Endodermal cell (in vitro differentiated cells): ENCODE data around the gene HADHB. TPM values are rescaled to one million over a fixed set of nuclear protein-coding genes. Genes with fewer than 3 reads are reported as not detected.
"Not testable (repeated sequence)": the region's sequence is repeated elsewhere in the genome, so short reads cannot be mapped to it uniquely, and the experiment has no call there.

ENCODE experiments used
- DNase-seq: peaks from one replicate; pipeline ENCODE4 v3.0.0-alpha.2; 2017
- H3K27ac ChIP-seq: 2 replicates; pipeline ENCODE4 v1.5.1; 2013; ENCODE audit warnings: mild to moderate bottlenecking, low read depth, low read length, moderate library complexity
- H3K27me3 ChIP-seq: 2 replicates; pipeline ENCODE4 v1.6.1; 2013; ENCODE audit warnings: mild to moderate bottlenecking, low read length, moderate library complexity; ENCODE audit not compliant: insufficient read depth, control insufficient read depth, poor library complexity, severe bottlenecking
- H3K36me3 ChIP-seq: 2 replicates; pipeline ENCODE4 v1.7.0; 2013; ENCODE audit warnings: mild to moderate bottlenecking, low read length, moderate library complexity; ENCODE audit not compliant: control insufficient read depth, insufficient read depth
- H3K4me1 ChIP-seq: one replicate; pipeline ENCODE4 v1.7.0; 2013; ENCODE audit warnings: low read length; ENCODE audit not compliant: control insufficient read depth, insufficient read depth
- H3K4me3 ChIP-seq: 2 replicates; pipeline ENCODE4 v1.5.1; 2013; ENCODE audit warnings: mild to moderate bottlenecking, low read length, moderate library complexity
- H3K9ac ChIP-seq: 2 replicates; pipeline ENCODE4 v1.6.1; 2013; ENCODE audit warnings: mild to moderate bottlenecking, low read length, moderate library complexity; ENCODE audit not compliant: poor library complexity, severe bottlenecking; ENCODE audit errors: extremely low read depth
- H3K9me3 ChIP-seq: 2 replicates; pipeline ENCODE4 v1.6.1; 2013; ENCODE audit warnings: mild to moderate bottlenecking, low read length, moderate library complexity; ENCODE audit not compliant: control insufficient read depth
- H3K27ac Mint-ChIP-seq: 2 replicates; pipeline ENCODE4 v1.8.0; 2020; ENCODE audit warnings: mixed read lengths
- H3K27me3 Mint-ChIP-seq: 2 replicates; pipeline ENCODE4 v1.8.0; 2021; ENCODE audit warnings: mild to moderate bottlenecking, mixed read lengths; ENCODE audit not compliant: insufficient read depth
- H3K36me3 Mint-ChIP-seq: 2 replicates; pipeline ENCODE4 v1.8.0; 2020; ENCODE audit warnings: low read depth, mixed read lengths
- H3K4me1 Mint-ChIP-seq: 2 replicates; pipeline ENCODE4 v1.8.0; 2020; ENCODE audit warnings: mixed read lengths
- H3K4me3 Mint-ChIP-seq: 2 replicates; pipeline ENCODE4 v1.8.0; 2020; ENCODE audit warnings: mild to moderate bottlenecking, moderate library complexity, mixed read lengths
- H3K9me3 Mint-ChIP-seq: 2 replicates; pipeline ENCODE4 v1.8.0; 2020; ENCODE audit warnings: mild to moderate bottlenecking, mixed read lengths
- CTCF ChIP-seq: fragments of 200-600 bp; sonication (generic); conservative IDR thresholded peaks from 2 replicates; pipeline ENCODE4 v1.5.0; 2021; ENCODE audit warnings: antibody characterized with exemption, mild to moderate bottlenecking
- WGBS, 2 experiments: methylation state at CpG; one replicate each; pipeline versions ENCODE4 v1.1.5 to v1.1.7; 2013; ENCODE audit warnings: missing lambda C conversion rate in 2 of 2, mixed read lengths in 1 of 2; ENCODE audit not compliant: insufficient coverage in 1 of 2, insufficient read length in 1 of 2; 5-methylcytosine and 5-hydroxymethylcytosine counted together
- total RNA-seq, 2 donors: library from RNA; stranded (reverse); fragmentation: NEBNext Ultra II Directional in 1 of 2; extraction: Animal tissue kit (Norgen Biotek cat#: 25700) in 1 of 2; gene quantifications; 2 replicates in 1 of 2; 3 replicates in 1 of 2; pipeline ENCODE4 v1.2.1, GENCODE V29; 2021

The HADHB gene
- total RNA-seq, 2 donors from 2014 or later: 37.8 to 41.0 TPM

DNA sequence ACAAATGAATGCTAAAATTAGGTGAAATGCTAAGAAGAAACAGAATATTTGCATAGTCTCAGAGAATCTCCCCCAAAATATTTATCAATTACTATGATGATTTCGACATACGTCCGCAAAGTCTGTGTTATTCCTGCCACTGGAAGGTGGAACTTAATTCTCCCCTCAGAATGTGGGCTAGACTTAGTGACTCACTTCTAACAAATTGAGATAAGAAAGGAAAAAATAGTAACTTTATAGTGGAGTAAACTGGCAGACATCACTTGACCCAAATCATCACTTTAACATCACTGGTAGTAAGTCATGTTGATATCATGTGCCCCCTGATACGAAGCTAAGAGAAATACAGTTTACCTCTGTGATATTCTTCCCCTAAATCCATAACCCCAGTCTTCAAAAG is 23.5 kb downstream of the HADHB start:
- H3K36me3 ChIP-seq: peaks cover 24% of the 10 kb centered on the region
- DNase-seq: no peak
- TF ChIP-seq CTCF: no peak
- no peak overlapping the region for H3K4me3 Mint-ChIP-seq
- no peaks in the 10 kb centered on the region for H3K4me1 Mint-ChIP-seq
- no peaks in the 10 kb centered on the region for H3K9me3 ChIP-seq
- H3K27ac ChIP-seq: no peak overlapping the region
- H3K27me3 Mint-ChIP-seq: no peaks in the 10 kb centered on the region
- no peaks in the 10 kb centered on the region for H3K4me1 ChIP-seq
- no peak overlapping the region for H3K27ac Mint-ChIP-seq
- H3K9me3 Mint-ChIP-seq: no peaks in the 10 kb centered on the region
- no peaks in the 10 kb centered on the region for H3K27me3 ChIP-seq
- 94% methylated on average over 4 of the region's 4 CpGs; no CpG with 5 or more reads in 1 of the 2 experiments for WGBS, 2 experiments
- no peak overlapping the region for H3K9ac ChIP-seq
- H3K4me3 ChIP-seq: no peak overlapping the region
- H3K36me3 Mint-ChIP-seq: peaks cover 27% of the 10 kb centered on the region

GRCh38 chr2:26268670-26269385 is 24.1 kb downstream of the HADHB start:
- H3K27ac ChIP-seq: not testable (repeated sequence)
- WGBS, 2 experiments: 96 to 97% methylated on average over 8 to 12 of the region's 12 CpGs

DNA sequence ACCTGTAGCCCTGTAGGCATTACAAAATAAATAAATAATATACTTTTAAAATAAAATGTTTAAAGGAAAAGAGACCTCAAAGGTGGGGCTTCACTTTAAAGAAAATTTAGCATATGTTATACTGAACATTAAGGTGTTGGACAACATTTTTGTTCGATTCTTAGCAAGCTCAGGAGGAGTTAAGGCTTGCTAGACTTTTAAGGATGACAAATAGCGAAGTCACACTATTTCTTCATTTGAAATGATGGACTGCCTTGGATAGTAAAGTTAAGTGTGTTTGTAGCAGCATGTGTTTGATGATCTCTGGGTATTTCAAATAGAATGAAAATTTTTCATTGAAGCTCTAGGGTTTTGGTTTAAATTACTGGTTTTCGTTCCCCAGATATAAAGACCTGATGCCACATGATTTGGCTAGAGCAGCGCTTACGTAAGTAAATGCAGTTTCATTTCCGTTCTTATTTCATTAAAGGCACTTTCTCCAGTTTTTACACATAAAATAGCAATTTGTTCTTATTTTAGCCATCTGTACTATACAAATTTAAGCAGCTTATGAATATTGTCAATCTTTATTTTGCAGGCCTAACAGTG is 24.9 kb downstream of the HADHB start:
- Mint-ChIP-seq H3K4me3 (no peak overlapping the region), H3K27ac (no peak overlapping the region), H3K9me3 (no peaks in the 10 kb centered on the region), H3K27me3 (no peaks in the 10 kb centered on the region), H3K36me3 (peaks cover 22% of the 10 kb centered on the region), H3K4me1 (no peaks in the 10 kb centered on the region)
- Histone ChIP-seq H3K4me3 (no peak overlapping the region), H3K27me3 (no peaks in the 10 kb centered on the region), H3K27ac (no peak overlapping the region), H3K9ac (no peak overlapping the region), H3K4me1 (no peaks in the 10 kb centered on the region), H3K36me3 (peaks cover 25% of the 10 kb centered on the region), H3K9me3 (no peaks in the 10 kb centered on the region)
- TF ChIP-seq CTCF: no peak
- WGBS, 2 experiments: 93 to 94% methylated on average over 6 of the region's 6 CpGs
- no peak for DNase-seq

More at GRCh38 chr2:26268670-26269385, 24.1 kb downstream of the HADHB start:
- not testable (repeated sequence) for H3K4me3 ChIP-seq, H3K27me3 Mint-ChIP-seq, H3K4me3 Mint-ChIP-seq, H3K9ac ChIP-seq, H3K9me3 ChIP-seq, H3K4me1 Mint-ChIP-seq, H3K27me3 ChIP-seq, H3K9me3 Mint-ChIP-seq, DNase-seq, H3K4me1 ChIP-seq, H3K27ac Mint-ChIP-seq
- H3K36me3 ChIP-seq: peaks cover 24% of the 10 kb centered on the region
- H3K36me3 Mint-ChIP-seq: peaks cover 24% of the 10 kb centered on the region
